ENCODE results near the gene DIAPH2. TPM values are rescaled to one million over a fixed set of nuclear protein-coding genes. Genes with fewer than 3 reads are reported as not detected.

The DIAPH2 gene
- total and polyA plus RNA-seq, 7 donors: 2.6 to 19.2 (median 11.5) TPM

DNA sequence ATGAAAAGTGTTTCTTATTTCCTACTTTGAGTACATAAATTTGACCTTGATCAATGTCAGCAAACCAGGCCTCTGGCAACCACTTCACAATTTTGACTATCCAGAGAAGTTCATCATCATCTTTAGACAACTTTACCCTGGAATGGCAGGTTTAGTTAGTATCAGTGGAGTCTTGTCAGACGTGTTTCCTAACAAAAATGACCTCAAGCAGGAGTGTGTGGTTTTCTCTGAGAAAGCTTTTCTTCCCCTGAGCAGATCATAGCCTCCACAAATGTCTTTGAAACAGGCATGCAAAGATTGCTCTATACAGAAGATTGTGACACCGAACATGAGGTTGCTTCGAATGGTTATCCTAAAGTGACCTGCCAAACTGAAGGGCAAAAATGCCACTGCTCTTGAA is 841.3 kb downstream of the DIAPH2 start:
- Histone ChIP-seq H3K4me3 (no peak overlapping the region), H3K27ac (no peak overlapping the region)

DNA sequence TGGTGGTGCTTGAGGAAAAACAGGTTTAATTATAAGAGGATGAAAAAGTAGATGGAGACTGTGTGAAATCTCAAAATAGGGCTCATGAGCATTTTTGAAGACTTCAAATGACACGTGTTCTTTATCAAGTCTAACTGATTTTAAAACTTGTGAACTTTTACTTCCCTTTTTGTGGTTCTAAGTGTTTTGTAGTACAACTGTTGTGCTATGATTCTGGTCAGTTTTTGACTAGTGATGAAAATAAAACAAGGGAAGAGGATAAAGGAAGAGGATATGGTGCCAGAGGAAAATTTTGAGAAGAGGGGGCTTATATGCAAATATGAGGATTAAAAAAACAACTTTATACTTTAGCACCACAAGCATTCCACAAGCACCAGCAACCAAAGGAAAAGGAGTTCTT is 843.1 kb downstream of the DIAPH2 start:
- 67 to 78% (median 78%) methylated on average over 1 of the region's 1 CpG for WGBS, 3 donors
- ATAC-seq: no peak
- no peaks in the 10 kb centered on the region for H3K4me1 ChIP-seq
- intact Hi-C loops (cut with DNase I): no loop called here
- H3K4me3 ChIP-seq: no peak overlapping the region
- H3K27ac ChIP-seq: no peak overlapping the region
- TF ChIP-seq, protein P1, sequence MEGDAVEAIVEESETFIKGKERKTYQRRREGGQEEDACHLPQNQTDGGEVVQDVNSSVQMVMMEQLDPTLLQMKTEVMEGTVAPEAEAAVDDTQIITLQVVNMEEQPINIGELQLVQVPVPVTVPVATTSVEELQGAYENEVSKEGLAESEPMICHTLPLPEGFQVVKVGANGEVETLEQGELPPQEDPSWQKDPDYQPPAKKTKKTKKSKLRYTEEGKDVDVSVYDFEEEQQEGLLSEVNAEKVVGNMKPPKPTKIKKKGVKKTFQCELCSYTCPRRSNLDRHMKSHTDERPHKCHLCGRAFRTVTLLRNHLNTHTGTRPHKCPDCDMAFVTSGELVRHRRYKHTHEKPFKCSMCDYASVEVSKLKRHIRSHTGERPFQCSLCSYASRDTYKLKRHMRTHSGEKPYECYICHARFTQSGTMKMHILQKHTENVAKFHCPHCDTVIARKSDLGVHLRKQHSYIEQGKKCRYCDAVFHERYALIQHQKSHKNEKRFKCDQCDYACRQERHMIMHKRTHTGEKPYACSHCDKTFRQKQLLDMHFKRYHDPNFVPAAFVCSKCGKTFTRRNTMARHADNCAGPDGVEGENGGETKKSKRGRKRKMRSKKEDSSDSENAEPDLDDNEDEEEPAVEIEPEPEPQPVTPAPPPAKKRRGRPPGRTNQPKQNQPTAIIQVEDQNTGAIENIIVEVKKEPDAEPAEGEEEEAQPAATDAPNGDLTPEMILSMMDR (IDR thresholded peaks at IDR 0.05): no peak
- no peak for DNase-seq
- no peaks in the 10 kb centered on the region for H3K36me3 ChIP-seq (ENCODE audit: insufficient read depth in 1 of 2, low read depth in 1 of 2)
- peaks cover 26% of the 10 kb centered on the region for H3K9me3 ChIP-seq
- no peaks in the 10 kb centered on the region for H3K27me3 ChIP-seq (ENCODE audit: insufficient read depth in 3 of 3, low read length in 2 of 3)

More for the DNA sequence above, 841.3 kb downstream of the DIAPH2 start:
- 60 to 91% (median 73%) methylated on average over 3 of the region's 3 CpGs for WGBS, 3 donors
- Histone ChIP-seq H3K27me3 (ENCODE audit: insufficient read depth in 3 of 3, low read length in 2 of 3) (no peaks in the 10 kb centered on the region), H3K4me1 (no peaks in the 10 kb centered on the region), H3K36me3 (ENCODE audit: insufficient read depth in 1 of 2, low read depth in 1 of 2) (no peaks in the 10 kb centered on the region), H3K9me3 (peaks cover 21% of the 10 kb centered on the region)
- intact Hi-C loops (cut with DNase I): no loop called here
- no peak for ATAC-seq
- TF ChIP-seq, protein P1 (IDR thresholded peaks at IDR 0.05): no peak
- no peak for DNase-seq

DNA sequence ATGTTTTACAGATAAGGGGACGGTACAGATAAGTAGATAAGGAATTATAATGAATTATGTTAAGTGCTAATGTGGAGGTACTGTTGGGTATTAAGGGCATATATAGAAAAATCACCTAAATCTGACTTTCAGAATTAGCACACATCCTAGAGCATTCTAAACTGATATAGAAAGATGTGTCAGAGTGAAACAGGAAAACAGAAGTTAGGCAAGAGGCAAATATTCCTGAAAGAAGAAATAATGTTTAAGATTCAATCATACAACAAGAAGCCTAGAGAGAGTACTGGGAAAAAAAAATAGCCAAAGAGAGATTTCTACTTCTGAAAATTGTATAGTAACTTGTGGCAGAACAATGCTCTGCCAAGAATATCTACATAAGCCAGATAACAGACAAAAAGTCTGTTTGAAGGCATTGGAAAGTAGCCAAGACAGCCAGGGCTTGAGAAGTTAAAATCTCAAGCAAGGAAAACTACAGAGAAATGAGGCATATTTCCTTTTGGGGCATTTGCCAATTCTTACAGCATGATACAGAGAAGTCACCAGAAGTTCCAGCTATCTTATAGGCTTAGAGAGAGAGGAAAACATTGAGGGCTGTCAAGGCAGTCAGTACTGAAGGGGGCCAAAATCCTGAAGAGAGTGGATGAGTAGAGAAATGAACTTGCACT is 845.0 kb downstream of the DIAPH2 start:
- TF ChIP-seq, protein P1 (IDR thresholded peaks at IDR 0.05): no peak
- Histone ChIP-seq H3K4me1 (no peaks in the 10 kb centered on the region), H3K27ac (no peak overlapping the region), H3K27me3 (ENCODE audit: insufficient read depth in 3 of 3, low read length in 2 of 3) (no peaks in the 10 kb centered on the region), H3K4me3 (no peak overlapping the region), H3K36me3 (ENCODE audit: insufficient read depth in 1 of 2, low read depth in 1 of 2) (no peaks in the 10 kb centered on the region), H3K9me3 (peaks cover 26% of the 10 kb centered on the region)
- intact Hi-C loops (cut with DNase I): no loop called here
- no peak for DNase-seq
- WGBS, 3 donors: 80 to 81% (median 81%) methylated on average over 1 of the region's 1 CpG
- ATAC-seq: no peak

DNA sequence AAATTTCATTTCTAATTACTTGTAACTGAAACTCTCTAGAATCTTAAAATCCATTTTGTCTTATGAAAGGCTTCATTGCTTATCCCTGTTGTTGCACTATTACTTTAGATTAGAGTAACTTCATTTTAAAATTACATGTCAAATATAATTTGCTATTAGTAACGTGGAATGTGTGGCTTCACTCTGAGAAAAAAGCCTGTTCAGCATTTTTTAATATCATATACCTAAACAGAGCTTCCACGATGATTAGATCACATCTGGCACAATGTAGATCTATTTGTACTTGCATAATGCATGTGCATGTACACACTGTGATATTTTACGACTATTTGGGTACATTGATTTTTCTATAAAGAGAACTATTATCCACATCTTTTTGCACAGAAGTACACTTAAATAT is 847.2 kb downstream of the DIAPH2 start:
- TF ChIP-seq, protein P1 (IDR thresholded peaks at IDR 0.05): no peak
- no peaks in the 10 kb centered on the region for H3K27me3 ChIP-seq (ENCODE audit: insufficient read depth in 3 of 3, low read length in 2 of 3)
- no peak for DNase-seq
- no peak overlapping the region for H3K27ac ChIP-seq
- no peak for ATAC-seq
- peaks cover 26% of the 10 kb centered on the region for H3K9me3 ChIP-seq
- H3K36me3 ChIP-seq (ENCODE audit: insufficient read depth in 1 of 2, low read depth in 1 of 2): no peaks in the 10 kb centered on the region
- intact Hi-C loops (cut with DNase I): no loop called here
- H3K4me1 ChIP-seq: no peaks in the 10 kb centered on the region
- no peak overlapping the region for H3K4me3 ChIP-seq
- 78 to 96% (median 91%) methylated on average over 3 of the region's 3 CpGs for WGBS, 3 donors

DNA sequence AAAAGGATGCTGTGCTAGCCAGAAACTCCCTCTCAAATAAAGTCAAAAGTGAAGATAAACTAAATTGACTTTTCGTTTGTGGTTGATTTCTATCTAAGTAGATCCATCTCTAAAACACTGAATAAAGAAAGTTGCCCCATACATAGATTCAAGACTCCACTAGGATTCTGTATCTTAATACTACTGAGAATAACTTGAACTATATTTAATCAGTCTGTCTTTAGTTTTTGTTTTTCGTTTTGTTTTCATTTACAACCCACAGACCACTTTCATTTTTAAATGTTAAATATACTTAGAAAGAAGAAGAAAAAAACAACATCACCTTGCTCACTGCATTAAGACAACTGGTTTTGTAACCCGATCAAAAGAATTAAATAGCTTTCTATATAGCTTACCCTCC is 854.1 kb downstream of the DIAPH2 start:
- Histone ChIP-seq H3K4me3 (no peak overlapping the region), H3K36me3 (ENCODE audit: insufficient read depth in 1 of 2, low read depth in 1 of 2) (no peaks in the 10 kb centered on the region), H3K27ac (no peak overlapping the region), H3K9me3 (no peaks in the 10 kb centered on the region), H3K4me1 (no peaks in the 10 kb centered on the region), H3K27me3 (ENCODE audit: insufficient read depth in 3 of 3, low read length in 2 of 3) (no peaks in the 10 kb centered on the region)
- WGBS, 3 donors: 73 to 92% (median 90%) methylated on average over 3 of the region's 3 CpGs
- DNase-seq: no peak
- TF ChIP-seq, protein P1 (IDR thresholded peaks at IDR 0.05): no peak
- intact Hi-C loops (cut with DNase I): no loop called here
- ATAC-seq: no peak

Measured in psoas muscle (tissue), 8 donors.